ENCODE data around the gene LRFN3.

DNA sequence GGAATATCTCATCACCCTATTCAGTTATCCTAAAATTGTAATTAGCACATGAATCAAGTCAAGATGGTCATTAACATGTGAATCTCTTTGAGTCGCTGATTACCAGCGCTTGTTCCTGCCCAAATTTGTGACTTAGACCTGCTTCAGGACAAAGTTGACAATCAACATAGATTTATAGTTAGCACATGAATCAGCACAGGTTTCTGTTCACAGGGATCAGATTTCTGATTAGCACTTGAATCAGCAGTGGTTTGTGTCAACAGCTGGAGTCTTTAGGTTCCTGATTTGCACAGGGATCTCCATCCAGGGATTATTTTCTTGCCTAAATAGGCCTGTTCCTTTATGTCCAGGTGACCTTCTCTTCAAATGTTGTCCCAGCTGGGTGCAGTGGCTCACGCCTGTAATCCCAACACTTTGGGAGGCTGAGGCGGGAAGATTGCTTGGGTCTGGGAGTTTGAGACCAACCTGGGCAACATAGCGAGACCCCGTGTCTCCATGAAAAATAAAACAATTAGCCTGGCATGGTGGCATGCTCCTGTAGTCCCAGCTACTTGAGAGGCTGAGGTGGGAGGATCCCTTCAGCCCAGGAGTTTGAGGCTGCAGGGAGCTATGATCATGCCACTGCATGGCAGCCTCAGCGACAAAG is 3.8 kb upstream of the LRFN3 start:
- TF ChIP-seq, protein P1, sequence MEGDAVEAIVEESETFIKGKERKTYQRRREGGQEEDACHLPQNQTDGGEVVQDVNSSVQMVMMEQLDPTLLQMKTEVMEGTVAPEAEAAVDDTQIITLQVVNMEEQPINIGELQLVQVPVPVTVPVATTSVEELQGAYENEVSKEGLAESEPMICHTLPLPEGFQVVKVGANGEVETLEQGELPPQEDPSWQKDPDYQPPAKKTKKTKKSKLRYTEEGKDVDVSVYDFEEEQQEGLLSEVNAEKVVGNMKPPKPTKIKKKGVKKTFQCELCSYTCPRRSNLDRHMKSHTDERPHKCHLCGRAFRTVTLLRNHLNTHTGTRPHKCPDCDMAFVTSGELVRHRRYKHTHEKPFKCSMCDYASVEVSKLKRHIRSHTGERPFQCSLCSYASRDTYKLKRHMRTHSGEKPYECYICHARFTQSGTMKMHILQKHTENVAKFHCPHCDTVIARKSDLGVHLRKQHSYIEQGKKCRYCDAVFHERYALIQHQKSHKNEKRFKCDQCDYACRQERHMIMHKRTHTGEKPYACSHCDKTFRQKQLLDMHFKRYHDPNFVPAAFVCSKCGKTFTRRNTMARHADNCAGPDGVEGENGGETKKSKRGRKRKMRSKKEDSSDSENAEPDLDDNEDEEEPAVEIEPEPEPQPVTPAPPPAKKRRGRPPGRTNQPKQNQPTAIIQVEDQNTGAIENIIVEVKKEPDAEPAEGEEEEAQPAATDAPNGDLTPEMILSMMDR (IDR thresholded peaks at IDR 0.05), result no peak
- TF ChIP-seq NFYB (CRISPR knock-in tag; conservative IDR thresholded peaks at IDR 0.05; ENCODE audit: low read depth), result no peak
- TF ChIP-seq, protein P2, sequence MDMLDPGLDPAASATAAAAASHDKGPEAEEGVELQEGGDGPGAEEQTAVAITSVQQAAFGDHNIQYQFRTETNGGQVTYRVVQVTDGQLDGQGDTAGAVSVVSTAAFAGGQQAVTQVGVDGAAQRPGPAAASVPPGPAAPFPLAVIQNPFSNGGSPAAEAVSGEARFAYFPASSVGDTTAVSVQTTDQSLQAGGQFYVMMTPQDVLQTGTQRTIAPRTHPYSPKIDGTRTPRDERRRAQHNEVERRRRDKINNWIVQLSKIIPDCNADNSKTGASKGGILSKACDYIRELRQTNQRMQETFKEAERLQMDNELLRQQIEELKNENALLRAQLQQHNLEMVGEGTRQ (CRISPR knock-in tag; IDR thresholded peaks at IDR 0.05), result no peak
- TF ChIP-seq, protein P3, sequence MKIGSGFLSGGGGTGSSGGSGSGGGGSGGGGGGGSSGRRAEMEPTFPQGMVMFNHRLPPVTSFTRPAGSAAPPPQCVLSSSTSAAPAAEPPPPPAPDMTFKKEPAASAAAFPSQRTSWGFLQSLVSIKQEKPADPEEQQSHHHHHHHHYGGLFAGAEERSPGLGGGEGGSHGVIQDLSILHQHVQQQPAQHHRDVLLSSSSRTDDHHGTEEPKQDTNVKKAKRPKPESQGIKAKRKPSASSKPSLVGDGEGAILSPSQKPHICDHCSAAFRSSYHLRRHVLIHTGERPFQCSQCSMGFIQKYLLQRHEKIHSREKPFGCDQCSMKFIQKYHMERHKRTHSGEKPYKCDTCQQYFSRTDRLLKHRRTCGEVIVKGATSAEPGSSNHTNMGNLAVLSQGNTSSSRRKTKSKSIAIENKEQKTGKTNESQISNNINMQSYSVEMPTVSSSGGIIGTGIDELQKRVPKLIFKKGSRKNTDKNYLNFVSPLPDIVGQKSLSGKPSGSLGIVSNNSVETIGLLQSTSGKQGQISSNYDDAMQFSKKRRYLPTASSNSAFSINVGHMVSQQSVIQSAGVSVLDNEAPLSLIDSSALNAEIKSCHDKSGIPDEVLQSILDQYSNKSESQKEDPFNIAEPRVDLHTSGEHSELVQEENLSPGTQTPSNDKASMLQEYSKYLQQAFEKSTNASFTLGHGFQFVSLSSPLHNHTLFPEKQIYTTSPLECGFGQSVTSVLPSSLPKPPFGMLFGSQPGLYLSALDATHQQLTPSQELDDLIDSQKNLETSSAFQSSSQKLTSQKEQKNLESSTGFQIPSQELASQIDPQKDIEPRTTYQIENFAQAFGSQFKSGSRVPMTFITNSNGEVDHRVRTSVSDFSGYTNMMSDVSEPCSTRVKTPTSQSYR (CRISPR knock-in tag; IDR thresholded peaks at IDR 0.05), result no peak
- TF ChIP-seq, protein P4, sequence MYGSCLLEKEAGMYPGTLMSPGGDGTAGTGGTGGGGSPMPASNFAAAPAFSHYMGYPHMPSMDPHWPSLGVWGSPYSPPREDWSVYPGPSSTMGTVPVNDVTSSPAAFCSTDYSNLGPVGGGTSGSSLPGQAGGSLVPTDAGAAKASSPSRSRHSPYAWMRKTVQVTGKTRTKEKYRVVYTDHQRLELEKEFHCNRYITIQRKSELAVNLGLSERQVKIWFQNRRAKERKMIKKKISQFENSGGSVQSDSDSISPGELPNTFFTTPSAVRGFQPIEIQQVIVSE (CRISPR knock-in tag; IDR thresholded peaks at IDR 0.05; ENCODE audit: borderline replicate concordance), result no peak
- no peak for TF ChIP-seq ZBTB21 (CRISPR knock-in tag; IDR thresholded peaks at IDR 0.05; ENCODE audit: borderline replicate concordance)
- TF ChIP-seq NFATC4 (CRISPR knock-in tag; IDR thresholded peaks at IDR 0.05), result no peak
- TF ChIP-seq ESRRA (CRISPR knock-in tag; IDR thresholded peaks at IDR 0.05; ENCODE audit: borderline replicate concordance), result no peak
- TF ChIP-seq SP1 (CRISPR knock-in tag; conservative IDR thresholded peaks at IDR 0.05), result no peak
- TF ChIP-seq CREB1 (CRISPR knock-in tag; IDR thresholded peaks at IDR 0.05), result no peak

All from WTC11 (cell line).